DOHH2 (cell line): Measurements from ENCODE around the gene LRRC75A.
"Not testable (repeated sequence)": the region's sequence is repeated elsewhere in the genome, so short reads cannot be mapped to it uniquely, and the experiment has no call there.

Experiments used
- H3F3A ChIP-seq: fragments of 200-600 bp; sonication (generic), shearing (Covaris generic); 2 replicates; pipeline ENCODE4 v1.6.0; 2016; ENCODE audit warnings: antibody characterized with exemption, mild to moderate bottlenecking; ENCODE audit not compliant: control insufficient read depth, insufficient read depth
- H3K27ac ChIP-seq: fragments of 200-600 bp; sonication (generic); 2 replicates; pipeline ENCODE4 v1.5.1; 2014; ENCODE audit warnings: low read depth, mild to moderate bottlenecking, low read length, moderate library complexity
- H3K27me3 ChIP-seq: fragments of 200-600 bp; sonication (generic); 2 replicates; pipeline ENCODE4 v1.6.1; 2014; ENCODE audit warnings: mild to moderate bottlenecking, low read length, mixed read lengths; ENCODE audit not compliant: control insufficient read depth
- H3K36me3 ChIP-seq: fragments of 200-600 bp; sonication (generic); 2 replicates; pipeline ENCODE4 v1.6.1; 2014; ENCODE audit warnings: mild to moderate bottlenecking, low read length, moderate library complexity, mixed read lengths; ENCODE audit not compliant: control insufficient read depth
- H3K4me1 ChIP-seq: fragments of 200-600 bp; sonication (generic); 2 replicates; pipeline ENCODE4 v1.6.1; 2014; ENCODE audit warnings: mild to moderate bottlenecking, low read length, mixed read lengths; ENCODE audit not compliant: control insufficient read depth
- H3K4me2 ChIP-seq: fragments of 200-600 bp; sonication (generic); 2 replicates; pipeline ENCODE4 v1.6.0; 2014; ENCODE audit warnings: mild to moderate bottlenecking, low read length, moderate library complexity
- H3K4me3 ChIP-seq: fragments of 200-600 bp; sonication (generic); 2 replicates; pipeline ENCODE4 v1.5.1; 2014; ENCODE audit warnings: mild to moderate bottlenecking, low read length, mixed read lengths
- H3K79me2 ChIP-seq: fragments of 200-600 bp; sonication (generic); 2 replicates; pipeline ENCODE4 v1.6.1; 2014; ENCODE audit warnings: mild to moderate bottlenecking, low read length, mixed read lengths; ENCODE audit not compliant: control insufficient read depth
- H3K9me2 ChIP-seq: fragments of 200-600 bp; sonication (generic); replicated peaks from 2 replicates; pipeline ENCODE4 v1.6.1; 2014; ENCODE audit warnings: mild to moderate bottlenecking, low read length, mixed read lengths; ENCODE audit not compliant: control insufficient read depth
- H3K9me3 ChIP-seq: fragments of 200-600 bp; sonication (generic); 2 replicates; pipeline ENCODE4 v1.6.1; 2014; ENCODE audit warnings: antibody characterized with exemption, low read length, mixed read lengths; ENCODE audit not compliant: control insufficient read depth, insufficient read depth
- H4K20me1 ChIP-seq: fragments of 200-600 bp; sonication (generic); 2 replicates; pipeline ENCODE4 v1.6.0; 2014; ENCODE audit warnings: low read depth, mild to moderate bottlenecking, antibody characterized with exemption, low read length, moderate library complexity; ENCODE audit not compliant: control insufficient read depth, insufficient read depth
- EZH2phosphoT487 ChIP-seq: fragments of 200-600 bp; sonication (generic); IDR thresholded peaks from 2 replicates; pipeline ENCODE4 v1.6.1; 2017; ENCODE audit warnings: borderline replicate concordance, mild to moderate bottlenecking, antibody characterized with exemption, low read length, moderate library complexity, mixed read lengths
- TF ChIP-seq, protein P1 (sequence below): fragments of 200-600 bp; sonication (generic); IDR thresholded peaks from one replicate; pipeline ENCODE4 v1.5.1; 2014; ENCODE audit warnings: antibody characterized with exemption, mild to moderate bottlenecking, low read depth, low read length; ENCODE audit not compliant: poor library complexity, severe bottlenecking

Gene LRRC75A

GRCh38 chr17:16415031-16415924, 76.7 kb downstream of the LRRC75A start, which contains the start of gene TRPV2:
Gene TRPV2 (plus strand): TSS chr17:16415571. CDS start chr17:16417669, 2,098 bp downstream.
- peak within 1 kb of the TSS; percentile 66 for H3K4me3 ChIP-seq
- TF ChIP-seq, protein P1, sequence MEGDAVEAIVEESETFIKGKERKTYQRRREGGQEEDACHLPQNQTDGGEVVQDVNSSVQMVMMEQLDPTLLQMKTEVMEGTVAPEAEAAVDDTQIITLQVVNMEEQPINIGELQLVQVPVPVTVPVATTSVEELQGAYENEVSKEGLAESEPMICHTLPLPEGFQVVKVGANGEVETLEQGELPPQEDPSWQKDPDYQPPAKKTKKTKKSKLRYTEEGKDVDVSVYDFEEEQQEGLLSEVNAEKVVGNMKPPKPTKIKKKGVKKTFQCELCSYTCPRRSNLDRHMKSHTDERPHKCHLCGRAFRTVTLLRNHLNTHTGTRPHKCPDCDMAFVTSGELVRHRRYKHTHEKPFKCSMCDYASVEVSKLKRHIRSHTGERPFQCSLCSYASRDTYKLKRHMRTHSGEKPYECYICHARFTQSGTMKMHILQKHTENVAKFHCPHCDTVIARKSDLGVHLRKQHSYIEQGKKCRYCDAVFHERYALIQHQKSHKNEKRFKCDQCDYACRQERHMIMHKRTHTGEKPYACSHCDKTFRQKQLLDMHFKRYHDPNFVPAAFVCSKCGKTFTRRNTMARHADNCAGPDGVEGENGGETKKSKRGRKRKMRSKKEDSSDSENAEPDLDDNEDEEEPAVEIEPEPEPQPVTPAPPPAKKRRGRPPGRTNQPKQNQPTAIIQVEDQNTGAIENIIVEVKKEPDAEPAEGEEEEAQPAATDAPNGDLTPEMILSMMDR, result peak; percentile 80
- TF ChIP-seq EZH2phosphoT487, result no peak
- no peak within 1 kb of the TSS for H3K27ac ChIP-seq
- no peaks in the 10 kb centered on the region for H3K36me3 ChIP-seq
- peak within 1 kb of the TSS; percentile 79 for H3K4me2 ChIP-seq
- no peaks in the 10 kb centered on the region for H3K79me2 ChIP-seq
- peaks cover 31% of the 10 kb centered on the region for H3K4me1 ChIP-seq
- no peaks in the 10 kb centered on the region for H3K9me2 ChIP-seq
- no peaks in the 10 kb centered on the region for H4K20me1 ChIP-seq
- H3F3A ChIP-seq, result no peaks in the 10 kb centered on the region
- H3K27me3 ChIP-seq, result 0 out of 2 replicates have a peak, but pooled peaks cover 2% of the 10 kb centered on the region
- no peaks in the 10 kb centered on the region for H3K9me3 ChIP-seq

DNA sequence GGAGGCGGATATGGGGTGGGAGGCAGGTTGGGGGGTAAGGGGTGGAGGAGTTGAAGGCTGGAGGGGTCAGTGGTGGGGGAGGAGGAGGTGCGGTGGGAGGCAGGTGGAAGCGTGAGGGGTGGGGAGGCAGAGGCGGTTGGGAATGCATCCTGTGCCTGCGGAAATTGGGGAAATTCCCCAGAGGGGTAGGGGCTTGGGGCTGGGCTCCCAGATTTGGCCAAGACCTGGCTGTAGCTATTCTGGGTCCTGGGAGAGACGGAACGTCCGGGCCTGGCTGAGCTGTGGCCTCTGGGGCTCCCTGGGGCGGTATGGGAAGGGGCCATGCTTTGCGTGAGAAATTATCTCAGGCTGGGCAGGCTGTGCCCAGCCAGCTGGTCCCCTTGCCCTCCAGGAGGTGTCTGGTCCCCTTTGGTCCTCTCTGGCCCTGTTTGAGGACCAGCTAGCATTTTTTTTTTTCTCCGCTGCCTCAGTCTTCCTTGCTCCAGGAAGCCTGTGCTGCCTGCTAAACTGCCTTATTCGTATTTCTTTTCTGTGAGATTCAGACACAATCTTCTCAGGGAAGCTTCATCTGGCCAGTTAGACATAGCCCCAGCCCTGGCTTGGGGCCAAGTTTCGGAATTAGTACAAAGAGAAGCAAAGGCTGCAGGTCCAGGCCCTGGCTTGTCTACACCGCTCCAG, 83.9 kb downstream of the LRRC75A start:
- Histone ChIP-seq H3K4me3 (no peak overlapping the region), H3K9me3 (no peaks in the 10 kb centered on the region), H3K27me3 (peaks cover 17% of the 10 kb centered on the region), H3K4me1 (peaks cover 18% of the 10 kb centered on the region), H3K79me2 (no peaks in the 10 kb centered on the region), H3K36me3 (no peaks in the 10 kb centered on the region), H3F3A (no peaks in the 10 kb centered on the region), H3K9me2 (no peaks in the 10 kb centered on the region), H3K4me2 (0 out of 2 replicates have a peak overlapping the region, but pooled peaks have one; percentile 22), H3K27ac (no peak overlapping the region), H4K20me1 (no peaks in the 10 kb centered on the region)
- TF ChIP-seq EZH2phosphoT487, result no peak
- TF ChIP-seq, protein P1, result no peak

GRCh38 chr17:16406742-16407674, 85.0 kb downstream of the LRRC75A start:
- no peaks in the 10 kb centered on the region for H3K9me3 ChIP-seq
- no peaks in the 10 kb centered on the region for H4K20me1 ChIP-seq
- H3K27ac ChIP-seq, result no peak overlapping the region
- peak; percentile 92; the same call in 1 of the 2 replicates for TF ChIP-seq EZH2phosphoT487
- TF ChIP-seq, protein P1, result no peak
- peak overlapping the region; percentile 20 for H3K4me3 ChIP-seq
- H3K9me2 ChIP-seq, result no peaks in the 10 kb centered on the region
- no peaks in the 10 kb centered on the region for H3K36me3 ChIP-seq
- H3K27me3 ChIP-seq, result peaks cover 15% of the 10 kb centered on the region
- peak overlapping the region; percentile 64 for H3K4me2 ChIP-seq
- H3K4me1 ChIP-seq, result peaks cover 18% of the 10 kb centered on the region
- H3F3A ChIP-seq, result no peaks in the 10 kb centered on the region
- no peaks in the 10 kb centered on the region for H3K79me2 ChIP-seq

DNA sequence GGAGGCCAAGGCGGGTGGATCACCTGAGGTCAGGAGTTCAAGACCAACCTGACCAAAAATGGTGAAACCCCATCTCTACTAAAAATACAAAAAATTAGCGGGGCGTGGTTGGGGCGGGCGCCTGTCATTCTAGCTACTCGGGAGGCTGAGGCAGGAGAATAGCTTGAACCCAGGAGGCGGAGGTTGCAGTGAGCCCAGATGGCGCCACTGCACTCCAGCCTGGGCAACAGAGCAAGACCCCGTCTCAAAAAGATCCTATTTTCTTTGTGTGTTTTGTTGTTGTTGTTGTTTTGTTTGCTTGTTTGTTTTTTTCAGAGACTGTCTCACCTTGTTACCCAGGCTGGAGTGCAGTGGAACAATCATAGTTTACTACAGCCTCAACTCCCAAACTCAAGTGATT, 88.1 kb downstream of the LRRC75A start:
- peaks cover 23% of the 10 kb centered on the region for H3K4me1 ChIP-seq
- H3F3A ChIP-seq, H3K9me3 ChIP-seq, H3K4me3 ChIP-seq, H4K20me1 ChIP-seq, H3K4me2 ChIP-seq, H3K27ac ChIP-seq, H3K9me2 ChIP-seq, H3K36me3 ChIP-seq, H3K79me2 ChIP-seq: not testable (repeated sequence)
- peaks cover 15% of the 10 kb centered on the region for H3K27me3 ChIP-seq
